ENCODE results near the gene HOOK1.

The HOOK1 gene

GRCh38 chr1:59803458-59804038 lies 11.2 kb upstream of the HOOK1 start:
- Histone ChIP-seq H4K20me1 (ENCODE audit: insufficient read depth, low read length, poor library complexity, severe bottlenecking) (no peaks in the 10 kb centered on the region), H3K79me2 (ENCODE audit: insufficient read depth, low read length) (no peaks in the 10 kb centered on the region), H3K9me3 (ENCODE audit: insufficient read depth, low read depth, low read length) (no peaks in the 10 kb centered on the region), H3K4me2 (ENCODE audit: low read depth, low read length, poor library complexity, severe bottlenecking) (peak overlapping the region; percentile 19), H3K4me3 (ENCODE audit: low read length, poor library complexity, severe bottlenecking) (no peak overlapping the region), H3K36me3 (ENCODE audit: insufficient read depth, low read length) (no peaks in the 10 kb centered on the region), H2AFZ (ENCODE audit: low read length) (peak overlapping the region; percentile 45; the same call in 1 of the 2 replicates), H3K4me1 (ENCODE audit: insufficient read depth, low read length, poor library complexity, severe bottlenecking) (peaks cover 8% of the 10 kb centered on the region), H3K9me2 (replicated peaks; ENCODE audit: low read depth, low read length) (no peaks in the 10 kb centered on the region), H3K27me3 (ENCODE audit: insufficient read depth, low read length, poor library complexity, severe bottlenecking) (no peaks in the 10 kb centered on the region), H3K9ac (ENCODE audit: low read depth, low read length, poor library complexity, severe bottlenecking) (no peak overlapping the region), H3F3A (ENCODE audit: low read depth) (no peaks in the 10 kb centered on the region)
- TF ChIP-seq CTCF (conservative IDR thresholded peaks at IDR 0.05; ENCODE audit: low read length) = no peak
- TF ChIP-seq EZH2phosphoT487 (IDR thresholded peaks at IDR 0.05; ENCODE audit: borderline replicate concordance) = no peak

GRCh38 chr1:59804301-59804700 lies 10.4 kb upstream of the HOOK1 start:
- Histone ChIP-seq H3F3A (ENCODE audit: low read depth) (no peaks in the 10 kb centered on the region), H2AFZ (ENCODE audit: low read length) (no peak overlapping the region), H3K4me3 (ENCODE audit: low read length, poor library complexity, severe bottlenecking) (no peak overlapping the region), H3K4me2 (ENCODE audit: low read depth, low read length, poor library complexity, severe bottlenecking) (no peak overlapping the region), H3K9me3 (ENCODE audit: insufficient read depth, low read depth, low read length) (no peaks in the 10 kb centered on the region), H3K4me1 (ENCODE audit: insufficient read depth, low read length, poor library complexity, severe bottlenecking) (peaks cover 8% of the 10 kb centered on the region), H3K9ac (ENCODE audit: low read depth, low read length, poor library complexity, severe bottlenecking) (no peak overlapping the region), H3K36me3 (ENCODE audit: insufficient read depth, low read length) (no peaks in the 10 kb centered on the region), H3K27me3 (ENCODE audit: insufficient read depth, low read length, poor library complexity, severe bottlenecking) (no peaks in the 10 kb centered on the region), H4K20me1 (ENCODE audit: insufficient read depth, low read length, poor library complexity, severe bottlenecking) (no peaks in the 10 kb centered on the region), H3K79me2 (ENCODE audit: insufficient read depth, low read length) (no peaks in the 10 kb centered on the region), H3K9me2 (replicated peaks; ENCODE audit: low read depth, low read length) (no peaks in the 10 kb centered on the region)
- TF ChIP-seq EZH2phosphoT487 (IDR thresholded peaks at IDR 0.05; ENCODE audit: borderline replicate concordance) (no peak), CTCF (conservative IDR thresholded peaks at IDR 0.05; ENCODE audit: low read length) (no peak)

GRCh38 chr1:59805554-59805953 lies 9.2 kb upstream of the HOOK1 start:
- Histone ChIP-seq H4K20me1 (ENCODE audit: insufficient read depth, low read length, poor library complexity, severe bottlenecking) (no peaks in the 10 kb centered on the region), H3K9me2 (replicated peaks; ENCODE audit: low read depth, low read length) (no peaks in the 10 kb centered on the region), H3K4me3 (ENCODE audit: low read length, poor library complexity, severe bottlenecking) (no peak overlapping the region), H2AFZ (ENCODE audit: low read length) (no peak overlapping the region), H3K36me3 (ENCODE audit: insufficient read depth, low read length) (no peaks in the 10 kb centered on the region), H3K9me3 (ENCODE audit: insufficient read depth, low read depth, low read length) (no peaks in the 10 kb centered on the region), H3K27me3 (ENCODE audit: insufficient read depth, low read length, poor library complexity, severe bottlenecking) (no peaks in the 10 kb centered on the region), H3K4me2 (ENCODE audit: low read depth, low read length, poor library complexity, severe bottlenecking) (no peak overlapping the region), H3K9ac (ENCODE audit: low read depth, low read length, poor library complexity, severe bottlenecking) (no peak overlapping the region), H3K4me1 (ENCODE audit: insufficient read depth, low read length, poor library complexity, severe bottlenecking) (peaks cover 8% of the 10 kb centered on the region), H3K79me2 (ENCODE audit: insufficient read depth, low read length) (no peaks in the 10 kb centered on the region), H3F3A (ENCODE audit: low read depth) (no peaks in the 10 kb centered on the region)
- TF ChIP-seq CTCF (conservative IDR thresholded peaks at IDR 0.05; ENCODE audit: low read length) (no peak), EZH2phosphoT487 (IDR thresholded peaks at IDR 0.05; ENCODE audit: borderline replicate concordance) (no peak)

All from Loucy (cell line).